GM12801 (cell line): ENCODE data around the gene TAF15.

Experiments
- CTCF ChIP-seq: IDR thresholded peaks from one replicate; pipeline ENCODE4 v1.5.1; 2011; ENCODE audit warnings: control low read depth; ENCODE audit not compliant: insufficient read length; ENCODE audit errors: extremely low read depth

The TAF15 gene

DNA sequence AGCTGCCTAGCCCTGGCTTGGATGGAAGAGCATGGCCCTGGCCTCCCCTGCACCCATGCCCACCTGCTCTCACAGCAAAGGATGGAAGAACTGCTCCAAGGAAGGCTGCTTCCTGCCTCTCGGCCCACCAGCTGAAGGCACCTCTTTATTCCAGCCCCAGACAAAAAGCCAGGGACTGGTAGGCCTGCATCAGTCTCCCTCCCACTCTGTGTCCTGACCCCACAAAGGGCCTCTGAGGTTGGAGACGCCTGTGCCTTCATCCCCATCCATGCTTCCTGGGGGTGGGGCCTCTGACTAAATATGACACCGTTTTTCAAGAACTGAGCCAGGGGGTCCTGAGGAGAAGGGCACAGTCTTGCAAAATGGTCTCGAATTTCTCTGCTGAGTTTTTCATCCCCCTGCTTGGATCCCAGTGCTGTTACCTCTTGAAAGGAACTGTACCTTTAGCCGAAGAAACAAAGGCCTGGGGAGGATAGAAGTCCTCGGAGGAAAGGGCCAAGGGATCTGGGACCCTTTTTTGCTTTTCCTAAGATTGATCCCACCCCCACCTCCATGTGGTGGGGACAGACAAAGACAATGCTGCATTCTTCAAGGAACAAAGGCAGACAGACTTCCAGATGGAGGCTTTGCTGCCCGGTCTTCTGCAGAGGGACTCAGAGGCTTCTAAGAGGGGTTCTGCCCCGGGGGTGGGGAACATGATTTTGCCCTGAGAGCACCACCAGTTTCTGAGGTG, 43.4 kb upstream of the TAF15 start:
- TF ChIP-seq CTCF, result no peak

DNA sequence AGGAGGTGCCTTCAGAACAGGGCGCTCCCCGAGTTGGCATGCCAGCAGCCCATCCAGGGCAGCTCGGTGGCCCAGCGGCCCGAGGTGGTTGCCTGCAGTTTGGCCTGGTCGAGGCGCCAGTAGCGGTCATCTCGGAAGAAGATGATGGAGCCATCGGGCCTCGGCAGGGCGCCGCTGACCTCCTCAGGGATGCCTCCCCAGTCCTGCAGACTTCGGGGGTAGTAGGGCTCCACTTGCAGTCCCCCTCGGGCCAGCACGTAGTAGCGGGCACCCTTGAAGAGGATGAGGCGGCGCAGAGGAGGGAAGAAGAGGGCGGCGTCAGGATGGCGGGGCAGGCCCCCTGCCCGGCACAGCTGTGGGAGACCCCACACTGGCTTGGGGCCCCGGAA, 42.8 kb upstream of the TAF15 start:
- no peak for TF ChIP-seq CTCF

DNA sequence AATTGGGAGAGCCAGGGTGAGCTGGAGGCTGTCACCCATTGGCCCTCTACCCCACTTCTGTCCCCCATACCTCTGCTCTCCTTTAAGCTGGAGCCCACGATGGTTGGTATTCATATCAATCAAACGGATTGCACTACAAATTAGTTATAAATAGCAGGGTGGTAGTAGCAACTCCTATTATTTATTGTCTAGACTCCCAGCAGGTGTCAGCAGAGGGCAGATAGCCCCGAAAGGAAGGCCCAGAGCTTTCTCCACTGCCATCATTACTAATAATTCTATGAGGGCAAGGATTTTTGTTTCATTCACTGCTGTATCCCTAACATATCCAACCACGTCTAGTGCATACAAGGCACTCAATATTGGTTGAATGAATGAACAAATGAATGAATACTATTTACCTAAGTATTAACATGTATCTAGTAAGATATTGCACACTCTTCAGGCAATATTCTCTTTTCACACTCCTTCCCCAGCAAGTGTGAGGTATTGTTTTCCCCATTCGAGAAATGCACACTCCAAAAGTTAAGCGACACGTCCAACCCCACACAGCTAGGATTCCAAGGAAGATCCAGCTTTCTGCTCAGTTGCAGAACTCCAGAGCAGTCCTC, 42.3 kb upstream of the TAF15 start:
- TF ChIP-seq CTCF, result no peak

DNA sequence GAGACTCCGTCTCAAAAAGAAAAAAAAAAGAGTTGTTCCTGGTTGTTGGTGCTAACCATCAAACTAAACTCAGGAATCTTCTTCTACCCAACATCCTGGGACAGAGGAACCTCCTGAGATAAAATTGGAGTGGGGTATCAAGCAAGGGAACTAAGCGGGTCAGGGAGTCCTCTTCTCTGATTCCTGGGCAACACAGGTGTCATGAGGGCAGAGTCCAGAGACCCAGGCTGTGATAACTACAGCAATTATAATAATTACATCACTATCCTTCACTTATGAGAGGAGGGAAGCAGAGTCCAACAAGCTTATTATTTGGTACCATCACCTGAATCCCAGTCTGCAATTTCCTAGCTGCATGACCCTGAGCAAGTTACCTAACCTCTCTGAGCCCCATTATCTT, 40.5 kb upstream of the TAF15 start:
- no peak for TF ChIP-seq CTCF

- no peak for TF ChIP-seq CTCF
Observed at GRCh38 chr17:35769895-35770486, 39.3 kb upstream of the TAF15 start.

DNA sequence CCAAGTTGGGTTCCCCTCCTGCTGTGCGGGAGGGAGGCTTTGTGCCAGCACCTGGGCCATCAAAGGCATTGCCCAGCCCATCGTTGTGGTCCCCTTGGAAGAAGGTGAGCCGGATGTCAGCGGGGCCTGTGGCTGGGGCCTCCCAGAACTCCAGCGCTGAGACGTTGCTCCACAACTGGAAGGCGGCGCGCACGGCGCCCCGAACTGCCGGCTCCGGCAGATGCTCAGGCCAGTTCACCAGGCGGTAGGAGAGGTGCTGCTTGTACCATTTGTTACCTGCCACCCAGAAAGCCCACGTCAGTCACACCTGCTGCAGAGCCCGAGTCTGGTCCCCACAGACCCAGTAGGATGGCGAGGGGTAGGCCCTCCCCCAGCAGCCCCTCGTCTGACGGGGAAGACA, 36.2 kb upstream of the TAF15 start:
- no peak for TF ChIP-seq CTCF

- TF ChIP-seq CTCF, result no peak
Observed at GRCh38 chr17:35773679-35774425, 35.4 kb upstream of the TAF15 start.
